Neural crest cell (in vitro differentiated cells): Measurements from ENCODE around the gene TADA3. TPM values are rescaled to one million over a fixed set of nuclear protein-coding genes. Genes with fewer than 3 reads are reported as not detected.
A peak's percentile ranks its signal among the peaks of the same experiment; 100 is the strongest.

Source experiments
- DNase-seq: peaks from one replicate; pipeline ENCODE4 v3.0.0; 2021; ENCODE audit warnings: low read depth, mixed read lengths, low spot score
- H3K27ac Mint-ChIP-seq: one replicate; pipeline ENCODE4 v1.8.0; 2021; ENCODE audit warnings: mild to moderate bottlenecking, mixed read lengths; ENCODE audit not compliant: unreplicated experiment
- H3K27me3 Mint-ChIP-seq: 2 replicates; pipeline ENCODE4 v1.8.0; 2021; ENCODE audit warnings: low read depth, mild to moderate bottlenecking, mixed read lengths
- H3K36me3 Mint-ChIP-seq: 2 replicates; pipeline ENCODE4 v1.8.0; 2021; ENCODE audit warnings: low read depth, mild to moderate bottlenecking, mixed read lengths
- H3K4me1 Mint-ChIP-seq: 2 replicates; pipeline ENCODE4 v1.8.0; 2021; ENCODE audit warnings: mixed read lengths
- H3K4me3 Mint-ChIP-seq: one replicate; pipeline ENCODE4 v1.8.0; 2021; ENCODE audit warnings: mild to moderate bottlenecking, mixed read lengths
- H3K9me3 Mint-ChIP-seq: 2 replicates; pipeline ENCODE4 v1.8.0; 2021; ENCODE audit warnings: mixed read lengths
- total RNA-seq: library from RNA; stranded (reverse); gene quantifications from 2 replicates; pipeline ENCODE4 v1.2.1, GENCODE V29; 2021
- TF ChIP-seq, protein P1 (sequence below): fragments of 200-600 bp; sonication (generic); conservative IDR thresholded peaks from 2 replicates; pipeline ENCODE4 v1.5.0; 2021; ENCODE audit warnings: antibody characterized with exemption, mild to moderate bottlenecking

TADA3 gene
- total RNA-seq, 1 donor from 2014 or later = 70.0 TPM

DNA sequence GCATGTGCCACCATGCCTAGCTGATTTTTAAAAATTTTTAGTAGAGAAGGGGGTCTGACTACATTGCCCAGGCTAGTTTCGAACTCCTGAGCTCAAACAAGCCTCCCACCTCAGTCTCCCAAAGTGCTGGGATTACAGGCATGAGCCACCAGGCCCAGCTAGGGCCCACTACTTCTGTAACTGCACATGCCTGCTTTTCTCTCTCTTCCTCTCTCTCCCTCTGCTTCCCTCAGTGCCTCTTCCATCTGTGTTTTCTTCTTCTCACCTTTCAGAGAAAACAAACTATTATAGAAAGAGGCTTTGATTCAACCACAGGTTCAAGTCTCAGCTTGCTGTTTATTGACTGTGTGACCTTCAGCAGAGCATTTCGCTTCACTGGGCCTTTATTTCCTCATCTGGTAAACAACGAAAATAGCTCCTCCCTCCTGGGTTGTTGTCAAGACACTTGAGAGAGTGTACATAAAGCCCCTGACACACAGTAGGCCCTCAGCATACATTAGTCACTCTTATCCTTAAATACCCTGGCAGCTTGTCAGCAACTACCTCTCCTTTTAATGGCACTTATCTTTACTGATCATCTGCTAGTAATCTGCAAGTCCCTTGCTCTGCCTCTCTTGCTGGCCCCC lies 10.2 kb downstream of the TADA3 start:
- Mint-ChIP-seq H3K4me3 (no peak overlapping the region), H3K9me3 (no peaks in the 10 kb centered on the region), H3K4me1 (no peaks in the 10 kb centered on the region), H3K27me3 (no peaks in the 10 kb centered on the region), H3K36me3 (peaks cover 12% of the 10 kb centered on the region), H3K27ac (no peak overlapping the region)
- TF ChIP-seq, protein P1, sequence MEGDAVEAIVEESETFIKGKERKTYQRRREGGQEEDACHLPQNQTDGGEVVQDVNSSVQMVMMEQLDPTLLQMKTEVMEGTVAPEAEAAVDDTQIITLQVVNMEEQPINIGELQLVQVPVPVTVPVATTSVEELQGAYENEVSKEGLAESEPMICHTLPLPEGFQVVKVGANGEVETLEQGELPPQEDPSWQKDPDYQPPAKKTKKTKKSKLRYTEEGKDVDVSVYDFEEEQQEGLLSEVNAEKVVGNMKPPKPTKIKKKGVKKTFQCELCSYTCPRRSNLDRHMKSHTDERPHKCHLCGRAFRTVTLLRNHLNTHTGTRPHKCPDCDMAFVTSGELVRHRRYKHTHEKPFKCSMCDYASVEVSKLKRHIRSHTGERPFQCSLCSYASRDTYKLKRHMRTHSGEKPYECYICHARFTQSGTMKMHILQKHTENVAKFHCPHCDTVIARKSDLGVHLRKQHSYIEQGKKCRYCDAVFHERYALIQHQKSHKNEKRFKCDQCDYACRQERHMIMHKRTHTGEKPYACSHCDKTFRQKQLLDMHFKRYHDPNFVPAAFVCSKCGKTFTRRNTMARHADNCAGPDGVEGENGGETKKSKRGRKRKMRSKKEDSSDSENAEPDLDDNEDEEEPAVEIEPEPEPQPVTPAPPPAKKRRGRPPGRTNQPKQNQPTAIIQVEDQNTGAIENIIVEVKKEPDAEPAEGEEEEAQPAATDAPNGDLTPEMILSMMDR = no peak
- no peak for DNase-seq

DNA sequence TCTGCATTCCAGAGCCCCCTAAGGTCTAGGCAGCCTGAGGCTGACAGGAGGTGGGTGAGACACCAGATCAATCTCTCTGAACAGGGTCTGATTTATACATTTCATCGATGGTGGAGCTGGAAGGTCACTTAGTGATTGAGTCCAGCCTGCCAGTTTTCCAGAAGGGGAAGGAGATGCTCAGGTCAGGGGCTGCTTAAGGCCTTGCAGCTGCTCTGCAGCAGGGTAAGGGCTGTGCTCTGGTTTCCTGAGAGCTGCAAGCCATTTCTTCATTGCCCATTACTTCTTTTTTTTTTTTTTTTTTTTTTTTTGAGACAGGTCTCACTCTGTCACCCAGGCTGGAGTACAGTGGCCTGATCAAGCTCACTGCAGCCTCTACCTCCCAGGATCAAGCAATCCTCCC lies 10.7 kb downstream of the TADA3 start:
- TF ChIP-seq, protein P1 = no peak
- Mint-ChIP-seq H3K4me1 (no peaks in the 10 kb centered on the region), H3K27me3 (no peaks in the 10 kb centered on the region), H3K9me3 (no peaks in the 10 kb centered on the region), H3K4me3 (no peak overlapping the region), H3K36me3 (peaks cover 9% of the 10 kb centered on the region), H3K27ac (no peak overlapping the region)
- DNase-seq = no peak

DNA sequence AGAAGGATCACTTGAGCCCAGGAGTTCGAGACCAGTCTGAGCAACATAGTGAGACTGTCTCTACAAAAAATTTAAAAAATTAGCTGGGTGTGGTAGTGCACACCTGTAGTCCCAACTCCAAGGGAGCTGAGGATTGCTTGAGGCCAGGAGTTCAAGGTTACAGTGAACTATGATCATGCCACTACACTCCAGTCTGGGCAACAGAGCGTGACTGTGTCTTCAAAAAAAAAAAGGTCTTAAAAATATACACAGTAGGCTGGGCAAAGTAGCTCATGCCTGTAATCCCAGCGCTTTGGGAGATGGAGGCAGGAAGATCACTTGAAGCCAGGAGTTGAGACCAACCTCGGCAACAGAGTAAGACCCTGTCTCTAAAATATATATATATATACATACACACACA lies 11.4 kb downstream of the TADA3 start:
- Mint-ChIP-seq H3K9me3 (no peaks in the 10 kb centered on the region), H3K36me3 (peaks cover 4% of the 10 kb centered on the region), H3K4me3 (no peak overlapping the region), H3K27ac (no peak overlapping the region), H3K4me1 (no peaks in the 10 kb centered on the region), H3K27me3 (no peaks in the 10 kb centered on the region)
- no peak for DNase-seq
- TF ChIP-seq, protein P1 = no peak

DNA sequence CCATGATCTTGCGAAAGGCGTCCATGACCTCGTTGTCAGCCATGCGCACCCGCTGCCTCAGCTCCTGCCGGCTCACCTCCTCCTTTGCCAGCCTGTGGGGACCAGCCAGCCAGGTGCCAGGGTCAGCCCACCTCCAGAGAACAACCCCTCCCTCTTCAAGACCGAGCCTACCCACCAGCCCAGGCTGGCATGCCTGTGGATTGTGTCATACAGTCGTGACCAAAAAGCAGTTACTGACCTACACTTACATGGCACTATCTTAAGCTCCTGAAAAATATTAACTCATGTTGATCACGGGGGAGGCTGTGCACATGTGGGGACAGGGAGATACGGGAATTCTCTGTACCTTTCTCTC lies 11.8 kb downstream of the TADA3 start:
- Mint-ChIP-seq H3K27me3 (no peaks in the 10 kb centered on the region), H3K36me3 (peaks cover 1% of the 10 kb centered on the region), H3K9me3 (no peaks in the 10 kb centered on the region), H3K4me3 (no peak overlapping the region), H3K27ac (peak overlapping the region; percentile 50), H3K4me1 (no peaks in the 10 kb centered on the region)
- TF ChIP-seq, protein P1 = no peak
- DNase-seq = no peak

DNA sequence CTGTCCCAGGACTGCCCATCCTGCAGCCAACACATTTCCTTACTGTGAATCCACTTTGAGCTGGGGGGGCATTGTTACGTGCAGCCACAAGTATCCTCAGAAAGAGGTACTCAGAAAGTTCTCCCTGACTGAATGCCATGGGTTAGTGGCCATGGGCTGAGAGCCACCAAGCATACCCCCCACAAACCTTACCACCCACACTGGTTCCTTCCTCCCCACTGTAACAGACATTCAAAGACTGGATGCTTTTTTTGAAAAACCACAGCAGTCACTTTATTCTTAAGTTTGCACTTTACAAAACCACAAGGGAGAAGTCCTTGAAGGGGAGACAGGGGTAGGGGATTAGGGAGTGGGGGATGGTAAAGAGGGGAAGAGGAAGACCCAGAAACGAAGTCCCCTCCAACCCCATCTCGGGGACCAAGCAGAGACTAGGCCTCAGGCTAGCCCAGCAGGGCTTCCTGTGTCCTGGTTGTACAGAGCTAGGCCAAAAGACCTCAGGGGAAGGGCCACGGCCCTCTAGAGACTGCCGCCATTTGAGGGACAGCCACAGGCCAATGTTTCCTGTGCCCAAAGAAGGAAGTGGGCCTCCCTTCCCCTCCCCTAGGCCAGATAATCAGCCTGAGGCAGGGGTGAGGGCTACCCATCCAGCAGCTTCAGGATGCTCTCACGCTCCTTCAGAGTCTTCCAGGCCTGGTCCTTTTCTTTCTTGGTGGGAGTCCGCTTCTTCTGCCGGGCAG lies 12.4 kb downstream of the TADA3 start:
- H3K4me1 Mint-ChIP-seq = no peaks in the 10 kb centered on the region
- H3K36me3 Mint-ChIP-seq = no peaks in the 10 kb centered on the region
- H3K27me3 Mint-ChIP-seq = no peaks in the 10 kb centered on the region
- H3K9me3 Mint-ChIP-seq = no peaks in the 10 kb centered on the region
- TF ChIP-seq, protein P1 = no peak
- no peak overlapping the region for H3K4me3 Mint-ChIP-seq
- no peak for DNase-seq
- no peak overlapping the region for H3K27ac Mint-ChIP-seq
